ENCODE results near the gene HOPX.
"Not testable (repeated sequence)": the region's sequence is repeated elsewhere in the genome, so short reads cannot be mapped to it uniquely, and the experiment has no call there.

GRCh38 chr4:56693476-56693875, 12.4 kb upstream of the HOPX start:
- not testable (repeated sequence) for TF ChIP-seq ZNF425 (CRISPR knock-in tag; conservative IDR thresholded peaks at IDR 0.05); CTCF (IDR thresholded peaks at IDR 0.05); ATF3 (CRISPR knock-in tag; conservative IDR thresholded peaks at IDR 0.05); MAX (CRISPR knock-in tag; IDR thresholded peaks at IDR 0.05)

All from WTC11 (cell line).